Right renal cortex interstitium (tissue), 3 donors: Measurements from ENCODE around the gene DDC. TPM values are rescaled to one million over a fixed set of nuclear protein-coding genes. Genes with fewer than 3 reads are reported as not detected.
"Not testable (repeated sequence)": the region's sequence is repeated elsewhere in the genome, so short reads cannot be mapped to it uniquely, and the experiment has no call there.

Experiments used
- DNase-seq, 3 donors: peaks; one replicate each; pipeline ENCODE4 v3.0.0-alpha.2; 2013; ENCODE audit warnings: low read depth in 3 of 3, low spot score in 2 of 3
- polyA plus RNA-seq, 3 donors: library from polyadenylated mRNA; unstranded; fragments of 120-200 nt; gene quantifications; one replicate each; pipeline ENCODE4 v1.2.1, GENCODE V29; 2013; ENCODE audit not compliant: insufficient read length in 3 of 3

Gene DDC
- polyA plus RNA-seq, 3 donors, result 70.3 to 101 (median 83.9) TPM

GRCh38 chr7:50529093-50529862 lies 35.9 kb downstream of the DDC start:
- no peak for DNase-seq

- DNase-seq, result no peak
Observed at GRCh38 chr7:50528266-50529092, 36.7 kb downstream of the DDC start.

- not testable (repeated sequence) for DNase-seq
Observed at GRCh38 chr7:50519350-50519749, 45.9 kb downstream of the DDC start.

- DNase-seq, result no peak
Observed at GRCh38 chr7:50513166-50513871, 51.9 kb downstream of the DDC start.

GRCh38 chr7:50512384-50512783 lies 52.8 kb downstream of the DDC start:
- DNase-seq, result no peak

GRCh38 chr7:50509459-50509858 lies 55.7 kb downstream of the DDC start:
- DNase-seq, result no peak

GRCh38 chr7:50508471-50508943 lies 56.7 kb downstream of the DDC start:
- DNase-seq, result no peak

GRCh38 chr7:50507898-50508470 lies 57.2 kb downstream of the DDC start:
- no peak for DNase-seq

- DNase-seq, result no peak
Observed at GRCh38 chr7:50505553-50506210, 59.5 kb downstream of the DDC start.

GRCh38 chr7:50504646-50505546 lies 60.3 kb downstream of the DDC start:
- no peak for DNase-seq

GRCh38 chr7:50502947-50503346 lies 62.3 kb downstream of the DDC start:
- no peak for DNase-seq

GRCh38 chr7:50502001-50502684 lies 63.1 kb downstream of the DDC start:
- DNase-seq, result peak in 2 of 3 donors; percentile 23 to 38

- no peak for DNase-seq
Observed at GRCh38 chr7:50499092-50499491, 66.1 kb downstream of the DDC start.

GRCh38 chr7:50497968-50498367 lies 67.2 kb downstream of the DDC start:
- DNase-seq, result no peak

- no peak for DNase-seq
Observed at GRCh38 chr7:50497068-50497642, 68.0 kb downstream of the DDC start.

GRCh38 chr7:50496569-50496968 lies 68.6 kb downstream of the DDC start:
- no peak for DNase-seq

GRCh38 chr7:50495746-50496145 lies 69.5 kb downstream of the DDC start:
- DNase-seq, result no peak

- no peak for DNase-seq
Observed at GRCh38 chr7:50492770-50493519, 72.3 kb downstream of the DDC start.
